Adrenal gland (tissue), 12 donors: ENCODE measurements around the gene DLK2. TPM values are rescaled to one million over a fixed set of nuclear protein-coding genes. Genes with fewer than 3 reads are reported as not detected.

Source experiments
- DNase-seq, 7 donors: peaks; one replicate each; pipeline ENCODE4 v3.0.0-alpha.2; 2019 to 2020
- H3K27ac ChIP-seq, 5 donors: fragments of 200-600 bp; sonication (generic) in 4 of 5; 1 replicate in 3 of 5; 2 replicates in 2 of 5; pipeline versions ENCODE4 v1.5.1 to v1.8.0; 2016 to 2020; ENCODE audit warnings: mild to moderate bottlenecking in 1 of 5
- H3K27me3 ChIP-seq: fragments of 200-600 bp; 2 replicates; pipeline ENCODE4 v1.8.0; 2021
- H3K36me3 ChIP-seq, 2 donors: fragments of 200-600 bp; replicated peaks in 1 of 2; 1 replicate in 1 of 2; 2 replicates in 1 of 2; pipeline versions ENCODE4 v1.5.1 to v1.8.0; 2018 to 2022
- H3K4me1 ChIP-seq, 2 donors: fragments of 200-600 bp; replicated peaks in 1 of 2; 1 replicate in 1 of 2; 2 replicates in 1 of 2; pipeline versions ENCODE4 v1.5.1 to v1.8.0; 2018 to 2021
- H3K4me3 ChIP-seq, 4 donors: fragments of 200-600 bp; sonication (generic) in 3 of 4; one replicate each; pipeline ENCODE4 v1.5.1; 2016 to 2018
- H3K9me3 ChIP-seq, 3 donors: fragments of 200-600 bp; sonication (generic) in 1 of 3; replicated peaks in 1 of 3; 1 replicate in 2 of 3; 2 replicates in 1 of 3; pipeline versions ENCODE4 v1.5.1 to v1.8.0; 2016 to 2021
- CTCF ChIP-seq, 6 experiments: fragments of 450-650 bp in 4 of 6; fragments of 200-600 bp in 2 of 6; sonication (generic) in 1 of 6; IDR thresholded peaks; 1 replicate in 5 of 6; 2 replicates in 1 of 6; pipeline versions ENCODE4 v1.5.1 to v1.8.0; 2016 to 2021; ENCODE audit warnings: antibody characterized with exemption in 6 of 6, mild to moderate bottlenecking in 2 of 6, moderate library complexity in 1 of 6
- POLR2A ChIP-seq, 2 donors: fragments of 450-650 bp; IDR thresholded peaks; one replicate each; pipeline ENCODE4 v1.6.1; 2017; ENCODE audit warnings: antibody characterized with exemption in 2 of 2, mild to moderate bottlenecking in 2 of 2, moderate library complexity in 1 of 2
- WGBS, 4 donors: extraction: QIAGEN DNeasy Blood & Tissue Kit in 2 of 4; methylation state at CpG; one replicate each; pipeline versions ENCODE4 v1.1.5 to v1.1.7; 2013 to 2017; 5-methylcytosine and 5-hydroxymethylcytosine counted together
- intact Hi-C, 2 donors: fragments of 100-400 bp; cut with DNase I; formaldehyde crosslinking; loops; one replicate each; pipeline versions ENCODE4 v1.14.1 to v1.15.0; 2022 to 2023
- polyA plus RNA-seq, 3 donors: library from polyadenylated mRNA; stranded (reverse); fragments of 200-250 nt in 2 of 3; fragments of 350-450 nt in 1 of 3; fragmentation: Illumina TruSeq in 1 of 3; extraction: RNeasy Lipid Tissue Mini Kit (QIAGEN cat#74804) in 1 of 3; gene quantifications; one replicate each; pipeline ENCODE4 v1.2.3, GENCODE V29; 2013 to 2014
- total RNA-seq, 9 donors: library from RNA; depleted of rRNA in 4 of 9; stranded (reverse); fragments of >200 nt in 4 of 9; fragments of 120-200 nt in 1 of 9; fragmentation: NEBNext Ultra II Directional in 1 of 9; extraction: Animal tissue kit (Norgen Biotek cat#: 25700) in 1 of 9; gene quantifications; one replicate each; pipeline versions ENCODE4 v1.1.0 to v1.2.4, GENCODE V29; 2013 to 2023
- donor health status: healthy with polysubstance abuse.
- donor health status: Bipolar disorder and iron deficiency.
- donor health status: DM: yes; HTN: yes; CAD: no.
- donor health status: DM: no; HTN: no; CAD: no.
- donor health status: DM: no; HTN: no; CAD: no.
- donor health status: DM: yes; HTN: yes; CAD: no.

DLK2 gene
- total and polyA plus RNA-seq, 12 donors: 0.14 to 3.9 (median 1.1) TPM; not detected in 4

- H3K9me3 ChIP-seq: no peaks in the 10 kb centered on the region
- intact Hi-C loops: no loop called here
- TF ChIP-seq POLR2A (IDR thresholded peaks at IDR 0.05): no peak
- TF ChIP-seq CTCF (IDR thresholded peaks at IDR 0.05): no peak
- 82 to 94% (median 90%) methylated on average over 4 of the region's 4 CpGs for WGBS, 4 donors
- H3K4me1 ChIP-seq: no peaks in the 10 kb centered on the region
- no peak for DNase-seq
- no peak overlapping the region for H3K27ac ChIP-seq
- peaks cover 0 to 72% of the 10 kb centered on the region in 2 donors for H3K36me3 ChIP-seq
- H3K27me3 ChIP-seq: no peaks in the 10 kb centered on the region
- H3K4me3 ChIP-seq: no peak overlapping the region
These were observed 6.4 kb downstream of the DLK2 start for GRCh38 chr6:43448916-43449315.

GRCh38 chr6:43447604-43448003, 7.7 kb downstream of the DLK2 start:
- WGBS, 4 donors: 92 to 98% (median 95%) methylated on average over 16 of the region's 16 CpGs

GRCh38 chr6:43445576-43445975, 9.8 kb downstream of the DLK2 start:
- DNase-seq: no peak
- no peaks in the 10 kb centered on the region for H3K4me1 ChIP-seq
- H3K27ac ChIP-seq: no peak overlapping the region
- H3K27me3 ChIP-seq: no peaks in the 10 kb centered on the region
- no peaks in the 10 kb centered on the region for H3K9me3 ChIP-seq
- intact Hi-C loops: no loop called here
- H3K4me3 ChIP-seq: no peak overlapping the region
- peaks cover 0 to 87% of the 10 kb centered on the region in 2 donors for H3K36me3 ChIP-seq
- WGBS, 4 donors: 88 to 93% (median 92%) methylated on average over 13 to 16 of the region's 16 CpGs
- TF ChIP-seq CTCF (IDR thresholded peaks at IDR 0.05) (no peak), POLR2A (IDR thresholded peaks at IDR 0.05) (no peak)

More at GRCh38 chr6:43447604-43448003, 7.7 kb downstream of the DLK2 start:
- no peak overlapping the region for H3K4me3 ChIP-seq
- H3K4me1 ChIP-seq: no peaks in the 10 kb centered on the region
- peaks cover 0 to 85% of the 10 kb centered on the region in 2 donors for H3K36me3 ChIP-seq
- H3K9me3 ChIP-seq: no peaks in the 10 kb centered on the region
- H3K27me3 ChIP-seq: no peaks in the 10 kb centered on the region
- H3K27ac ChIP-seq: no peak overlapping the region
- no peak for TF ChIP-seq POLR2A (IDR thresholded peaks at IDR 0.05)
- TF ChIP-seq CTCF (IDR thresholded peaks at IDR 0.05): no peak
- DNase-seq: no peak
- intact Hi-C loops: no loop called here

GRCh38 chr6:43444582-43444981, 10.8 kb downstream of the DLK2 start:
- no peak for DNase-seq
- no peak overlapping the region for H3K27ac ChIP-seq
- intact Hi-C loops: no loop called here
- H3K4me1 ChIP-seq: no peaks in the 10 kb centered on the region
- no peak overlapping the region for H3K4me3 ChIP-seq
- WGBS, 4 donors: 90 to 94% (median 94%) methylated on average over 6 to 8 of the region's 8 CpGs
- H3K36me3 ChIP-seq: peaks cover 0 to 84% of the 10 kb centered on the region in 2 donors
- no peaks in the 10 kb centered on the region for H3K9me3 ChIP-seq
- no peak for TF ChIP-seq POLR2A (IDR thresholded peaks at IDR 0.05)
- TF ChIP-seq CTCF (IDR thresholded peaks at IDR 0.05): no peak
- H3K27me3 ChIP-seq: no peaks in the 10 kb centered on the region
